AG10803 (cell line): ENCODE measurements around the gene ACOT11.

Experiments used
- DNase-seq: peaks from one replicate; pipeline ENCODE4 v3.0.0; 2010; ENCODE audit warnings: low read depth
- H3K4me3 ChIP-seq: 2 replicates; pipeline ENCODE4 v1.5.1; 2011; ENCODE audit warnings: mild to moderate bottlenecking, low read length, control low read depth
- TF ChIP-seq, protein P1 (sequence below): conservative IDR thresholded peaks from 2 replicates; pipeline ENCODE4 v1.5.1; 2011; ENCODE audit warnings: mild to moderate bottlenecking, low read length, control low read depth, inconsistent platforms

ACOT11 gene

DNA sequence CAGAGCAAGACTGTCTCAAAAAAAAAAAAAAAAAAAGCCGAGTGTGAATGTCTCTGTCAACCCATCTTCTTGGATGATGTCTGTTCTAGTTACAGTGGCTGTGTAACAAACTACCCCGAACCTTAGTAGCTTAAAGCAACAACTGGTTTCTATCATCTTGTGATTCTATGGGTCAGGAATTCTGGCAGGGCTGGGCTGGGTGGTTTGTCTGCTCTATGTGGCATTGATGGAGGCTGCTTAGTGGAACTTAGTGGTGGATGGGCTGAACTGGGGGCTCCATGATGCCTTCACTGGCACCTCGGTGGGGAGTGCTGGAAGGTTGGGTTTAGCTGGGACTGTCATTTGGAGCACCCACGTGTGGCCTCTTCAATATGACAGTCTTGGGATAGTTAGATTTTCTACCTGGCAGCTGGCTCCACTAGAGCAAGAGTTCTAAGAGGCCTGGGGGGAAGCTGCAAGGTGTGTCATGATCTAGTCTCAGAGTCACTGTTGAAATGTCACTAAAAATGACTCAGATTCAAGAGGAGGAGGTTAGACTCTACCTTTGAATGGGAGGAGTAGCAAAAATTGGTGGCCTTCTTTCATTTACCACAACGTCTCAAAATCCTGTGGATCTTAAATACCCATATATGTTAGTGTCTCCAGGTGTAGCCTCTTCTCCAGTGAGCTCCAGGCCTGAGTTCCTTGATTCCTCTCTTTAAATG is 18.6 kb downstream of the ACOT11 start:
- no peak overlapping the region for H3K4me3 ChIP-seq
- TF ChIP-seq, protein P1, sequence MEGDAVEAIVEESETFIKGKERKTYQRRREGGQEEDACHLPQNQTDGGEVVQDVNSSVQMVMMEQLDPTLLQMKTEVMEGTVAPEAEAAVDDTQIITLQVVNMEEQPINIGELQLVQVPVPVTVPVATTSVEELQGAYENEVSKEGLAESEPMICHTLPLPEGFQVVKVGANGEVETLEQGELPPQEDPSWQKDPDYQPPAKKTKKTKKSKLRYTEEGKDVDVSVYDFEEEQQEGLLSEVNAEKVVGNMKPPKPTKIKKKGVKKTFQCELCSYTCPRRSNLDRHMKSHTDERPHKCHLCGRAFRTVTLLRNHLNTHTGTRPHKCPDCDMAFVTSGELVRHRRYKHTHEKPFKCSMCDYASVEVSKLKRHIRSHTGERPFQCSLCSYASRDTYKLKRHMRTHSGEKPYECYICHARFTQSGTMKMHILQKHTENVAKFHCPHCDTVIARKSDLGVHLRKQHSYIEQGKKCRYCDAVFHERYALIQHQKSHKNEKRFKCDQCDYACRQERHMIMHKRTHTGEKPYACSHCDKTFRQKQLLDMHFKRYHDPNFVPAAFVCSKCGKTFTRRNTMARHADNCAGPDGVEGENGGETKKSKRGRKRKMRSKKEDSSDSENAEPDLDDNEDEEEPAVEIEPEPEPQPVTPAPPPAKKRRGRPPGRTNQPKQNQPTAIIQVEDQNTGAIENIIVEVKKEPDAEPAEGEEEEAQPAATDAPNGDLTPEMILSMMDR, result no peak
- DNase-seq, result no peak

DNA sequence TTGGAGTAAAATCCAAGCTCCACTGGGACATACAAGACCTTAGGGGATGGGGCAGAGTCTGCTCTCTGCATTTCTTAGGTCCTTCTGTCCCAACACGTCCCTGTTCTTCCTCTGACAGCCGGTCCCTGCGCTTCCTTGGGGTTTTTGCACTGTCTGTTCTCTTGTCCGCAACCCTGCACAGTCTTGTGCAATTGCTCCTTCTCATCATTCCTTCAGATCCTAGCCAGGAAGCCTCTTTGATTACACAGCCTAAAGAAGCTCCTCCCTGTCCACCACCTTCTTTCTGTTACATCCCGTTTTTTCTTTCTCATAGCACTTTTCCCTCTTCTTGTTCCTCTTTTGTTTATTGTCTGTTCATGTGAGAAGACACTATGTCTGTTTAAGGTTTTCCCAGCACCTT is 19.9 kb downstream of the ACOT11 start:
- H3K4me3 ChIP-seq, result no peak overlapping the region
- peak; percentile 53 for DNase-seq
- TF ChIP-seq, protein P1, result no peak

DNA sequence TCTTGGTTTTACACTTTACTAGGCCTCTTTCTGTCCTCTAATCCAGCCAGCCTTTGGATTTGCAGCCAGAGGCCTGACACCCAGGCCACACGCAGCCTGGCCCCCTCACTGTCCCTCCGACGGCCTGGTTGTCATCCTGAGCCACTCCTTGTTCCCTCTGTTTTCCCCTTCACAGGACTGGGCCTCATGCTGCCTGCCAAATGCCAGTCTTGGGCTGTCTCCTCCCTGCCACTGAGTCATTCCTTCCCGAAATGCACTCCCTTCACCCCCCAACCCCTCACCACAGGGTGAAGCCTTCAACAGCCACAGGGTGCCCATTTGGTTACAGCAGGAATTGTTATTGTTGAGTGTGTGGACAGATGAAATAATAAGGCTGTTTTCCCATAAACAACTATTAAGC is 21.3 kb downstream of the ACOT11 start:
- H3K4me3 ChIP-seq, result no peak overlapping the region
- TF ChIP-seq, protein P1, result no peak
- DNase-seq, result peak; percentile 64

DNA sequence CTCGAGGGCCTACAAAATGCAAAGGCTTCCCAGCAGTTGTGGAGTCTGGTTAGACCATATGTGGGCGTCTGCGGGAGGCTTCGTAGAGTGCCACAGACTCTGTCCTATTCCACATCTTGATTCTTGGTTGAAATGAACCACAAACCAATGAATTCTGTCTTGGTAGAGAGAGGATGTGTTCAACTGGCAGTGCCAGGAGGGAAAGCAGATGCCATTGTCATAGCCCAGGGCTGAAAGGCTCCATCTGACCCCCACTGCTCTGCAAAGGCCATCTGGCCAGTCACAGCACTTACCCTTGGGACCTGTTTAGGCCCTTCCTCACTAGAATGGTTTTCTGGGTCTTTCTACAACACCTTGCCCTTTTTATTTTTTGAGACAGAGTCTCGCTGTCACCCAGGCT is 22.1 kb downstream of the ACOT11 start:
- DNase-seq, result no peak
- H3K4me3 ChIP-seq, result no peak overlapping the region
- TF ChIP-seq, protein P1, result no peak

DNA sequence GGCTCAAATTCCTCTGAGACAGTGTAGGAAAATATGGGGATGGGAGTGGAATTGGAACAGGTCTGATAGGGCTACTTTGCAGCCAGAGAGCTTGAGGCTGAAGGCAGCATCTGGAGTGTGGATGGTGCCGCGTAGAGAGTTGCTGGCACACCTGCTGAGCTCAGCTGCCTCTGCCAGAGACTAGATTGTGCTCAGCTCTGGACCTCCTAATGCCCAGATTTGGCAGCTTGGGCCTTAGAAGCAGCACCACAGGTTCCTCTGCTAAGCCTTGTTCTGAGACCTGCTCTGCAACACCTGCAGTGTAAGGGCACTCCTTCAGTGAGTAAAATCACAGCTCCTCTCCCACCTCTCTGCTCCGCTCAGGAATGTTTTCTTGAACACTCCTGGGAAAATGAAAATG is 23.3 kb downstream of the ACOT11 start:
- TF ChIP-seq, protein P1, result no peak
- H3K4me3 ChIP-seq, result no peak overlapping the region
- DNase-seq, result no peak

DNA sequence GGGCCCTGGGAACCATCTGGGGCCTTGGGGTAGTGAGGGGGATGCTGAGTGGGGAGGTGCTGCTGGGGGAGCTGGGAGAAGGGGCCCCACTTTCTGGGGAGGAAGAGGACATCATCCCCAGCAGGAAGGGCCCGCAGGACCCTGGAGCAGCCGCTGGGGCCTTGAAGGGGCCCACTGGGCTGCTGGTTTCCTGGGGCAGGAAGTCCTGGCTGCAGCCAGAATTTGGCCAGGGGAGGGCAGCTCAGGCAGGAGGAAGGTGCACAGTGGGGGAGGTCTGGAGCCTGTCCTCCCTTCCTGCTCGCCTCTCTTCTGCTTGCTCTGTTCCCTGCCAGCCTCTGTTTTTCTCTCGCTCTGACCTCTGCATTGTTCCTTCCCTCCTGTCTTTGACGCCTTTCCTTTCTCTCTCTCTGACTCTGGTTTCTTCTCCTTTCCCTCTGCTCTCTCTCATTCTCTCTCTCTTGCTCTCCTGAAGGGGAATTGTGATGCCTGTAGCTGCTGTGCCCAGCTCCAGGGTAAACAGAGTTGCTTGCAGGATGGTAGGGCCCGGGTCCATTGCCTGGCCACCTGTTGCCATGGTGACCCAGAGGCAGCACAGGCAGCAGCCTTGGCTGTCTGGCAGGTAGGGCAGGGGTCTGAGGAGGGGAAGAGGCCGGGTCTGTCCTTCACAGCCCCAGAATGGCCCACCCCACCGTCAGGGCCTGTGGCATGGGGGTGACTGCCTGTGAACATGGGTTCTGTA is 23.9 kb downstream of the ACOT11 start:
- no peak for DNase-seq
- H3K4me3 ChIP-seq, result no peak overlapping the region
- TF ChIP-seq, protein P1, result no peak

DNA sequence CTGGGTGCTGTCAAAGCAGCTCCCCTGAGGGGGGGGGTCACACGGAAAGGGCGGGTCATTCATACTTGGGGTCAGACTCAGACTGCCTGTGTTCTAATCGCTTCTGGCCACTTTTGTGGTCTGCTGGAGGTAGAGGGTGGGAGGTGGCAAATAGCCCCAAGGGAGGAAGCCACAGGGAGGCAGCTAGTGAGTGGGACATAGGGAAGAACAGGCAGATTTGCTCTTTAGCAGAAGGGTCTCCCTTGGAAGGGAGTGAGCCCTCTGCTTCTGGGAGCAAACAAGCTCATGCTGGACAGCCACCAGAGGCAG is 24.5 kb downstream of the ACOT11 start:
- TF ChIP-seq, protein P1, result no peak
- DNase-seq, result no peak
- no peak overlapping the region for H3K4me3 ChIP-seq
